Kidney (tissue), 14 donors: ENCODE results near the gene MYL4. TPM values are rescaled to one million over a fixed set of nuclear protein-coding genes. Genes with fewer than 3 reads are reported as not detected.
"Not testable (repeated sequence)": the region's sequence is repeated elsewhere in the genome, so short reads cannot be mapped to it uniquely, and the experiment has no call there.

Experiments used
- DNase-seq, 5 donors: peaks; one replicate each; pipeline ENCODE4 v3.0.0-alpha.2; 2013 to 2020
- FAIRE-seq: peaks from 2 replicates; lab custom pipeline; 2012; peaks lifted over from hg19 to GRCh38; lab: Jason Lieb, UNC
- H3K27ac ChIP-seq, 2 donors: one replicate each; pipeline ENCODE4 v1.7.0; 2013; ENCODE audit warnings: low read depth in 2 of 2, low read length in 2 of 2, inconsistent platforms in 1 of 2
- H3K27me3 ChIP-seq: one replicate; pipeline ENCODE4 v1.7.1; 2013; ENCODE audit warnings: low read length, inconsistent platforms; ENCODE audit not compliant: control insufficient read depth, insufficient read depth
- H3K36me3 ChIP-seq, 3 donors: one replicate each; pipeline versions ENCODE4 v1.7.0 to v1.7.1; 2013; ENCODE audit warnings: low read length in 3 of 3, control low read depth in 1 of 3, inconsistent platforms in 1 of 3; ENCODE audit not compliant: insufficient read depth in 3 of 3, control insufficient read depth in 2 of 3
- H3K4me1 ChIP-seq, 3 donors: one replicate each; pipeline versions ENCODE4 v1.7.0 to v1.7.1; 2013; ENCODE audit warnings: low read length in 3 of 3, inconsistent platforms in 1 of 3, low read depth in 1 of 3; ENCODE audit not compliant: control insufficient read depth in 2 of 3, insufficient read depth in 2 of 3
- H3K4me3 ChIP-seq, 3 donors: one replicate each; pipeline versions ENCODE4 v1.7.0 to v1.8.1; 2013; ENCODE audit warnings: low read length in 3 of 3, control low read depth in 1 of 3, inconsistent platforms in 1 of 3
- H3K9ac ChIP-seq, 3 donors: one replicate each; pipeline versions ENCODE4 v1.7.0 to v1.7.1; 2013; ENCODE audit warnings: low read length in 3 of 3, control low read depth in 1 of 3, inconsistent platforms in 1 of 3
- H3K9me3 ChIP-seq, 3 donors: one replicate each; pipeline versions ENCODE4 v1.7.0 to v1.7.1; 2013; ENCODE audit warnings: low read length in 3 of 3, control low read depth in 1 of 3, inconsistent platforms in 1 of 3; ENCODE audit not compliant: control insufficient read depth in 2 of 3, insufficient read depth in 1 of 3
- CTCF ChIP-seq: IDR thresholded peaks from 3 replicates; pipeline ENCODE4 v1.5.1; 2012; ENCODE audit warnings: mild to moderate bottlenecking, moderate library complexity, borderline replicate concordance; ENCODE audit not compliant: insufficient read depth; ENCODE audit errors: extremely low read depth
- intact Hi-C: fragments of 100-400 bp; cut with DNase I; formaldehyde crosslinking; loops from one replicate; pipeline ENCODE4 v1.11.1; 2022
- polyA plus RNA-seq: library from polyadenylated mRNA; stranded (reverse); fragments of 350-450 nt; fragmentation: Illumina TruSeq; extraction: RNeasy Lipid Tissue Mini Kit (QIAGEN cat#74804); gene quantifications from one replicate; pipeline ENCODE4 v1.2.3, GENCODE V29; 2014; ENCODE audit warnings: low read depth, low replicate concordance; ENCODE audit not compliant: insufficient read depth
- total RNA-seq: library from RNA; stranded (reverse); fragmentation: NEBNext Ultra II Directional; extraction: Animal tissue kit (Norgen Biotek cat#: 25700); gene quantifications from one replicate; pipeline ENCODE4 v1.2.1, GENCODE V29; 2021
- donor health status: control.
- donor health status: control.
- donor health status: control.
- donor health status: control.
- donor health status: control.
- donor health status: DM: yes; HTN: yes; CAD: no.
- donor health status: Normal renal cell carcinoma (clear cell type).

Gene MYL4
- total and polyA plus RNA-seq, 2 donors from 2014 or later, result 1.0 TPM; not detected in 1

- H3K27me3 ChIP-seq, result no peaks in the 10 kb centered on the region
- H3K4me1 ChIP-seq, result peaks cover 0 to 19% (median 11%) of the 10 kb centered on the region in 3 donors
- intact Hi-C loops, result no loop called here
- DNase-seq (no peak), FAIRE-seq (no peak)
- H3K4me3 ChIP-seq, result no peak overlapping the region
- no peaks in the 10 kb centered on the region for H3K9me3 ChIP-seq
- no peak for TF ChIP-seq CTCF
- no peak overlapping the region for H3K9ac ChIP-seq
- H3K36me3 ChIP-seq, result no peaks in the 10 kb centered on the region
- peak overlapping the region in 1 of 2 donors; percentile 26 for H3K27ac ChIP-seq
Observed at GRCh38 chr17:47265983-47266541, 56.9 kb downstream of the MYL4 start.

DNA sequence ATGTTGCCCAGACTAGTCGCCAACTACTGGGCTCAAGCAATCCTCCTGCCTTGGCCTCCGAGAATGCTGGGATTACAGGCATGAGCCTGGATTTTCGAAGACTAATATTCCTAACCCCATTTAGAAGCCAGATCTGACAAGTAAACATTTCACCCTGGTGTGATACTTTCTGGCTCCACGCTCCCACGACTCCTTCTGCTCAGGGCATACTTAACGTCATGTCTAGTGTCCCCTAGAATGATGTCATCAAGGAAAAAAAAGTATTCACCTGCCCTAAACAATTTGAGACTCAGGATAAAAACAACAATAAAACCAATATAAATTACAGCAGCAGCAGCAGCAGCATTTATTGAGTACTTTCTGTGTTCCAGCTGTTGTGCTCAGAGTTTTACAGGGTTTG is 57.6 kb downstream of the MYL4 start:
- H3K9me3 ChIP-seq, result no peaks in the 10 kb centered on the region
- FAIRE-seq (no peak), DNase-seq (no peak)
- no peak overlapping the region for H3K9ac ChIP-seq
- no peaks in the 10 kb centered on the region for H3K27me3 ChIP-seq
- H3K4me1 ChIP-seq, result peaks cover 0 to 19% (median 12%) of the 10 kb centered on the region in 3 donors
- H3K27ac ChIP-seq, result peak overlapping the region; percentile 1 to 4
- no peak for TF ChIP-seq CTCF
- intact Hi-C loops, result no loop called here
- no peak overlapping the region for H3K4me3 ChIP-seq
- H3K36me3 ChIP-seq, result no peaks in the 10 kb centered on the region

DNA sequence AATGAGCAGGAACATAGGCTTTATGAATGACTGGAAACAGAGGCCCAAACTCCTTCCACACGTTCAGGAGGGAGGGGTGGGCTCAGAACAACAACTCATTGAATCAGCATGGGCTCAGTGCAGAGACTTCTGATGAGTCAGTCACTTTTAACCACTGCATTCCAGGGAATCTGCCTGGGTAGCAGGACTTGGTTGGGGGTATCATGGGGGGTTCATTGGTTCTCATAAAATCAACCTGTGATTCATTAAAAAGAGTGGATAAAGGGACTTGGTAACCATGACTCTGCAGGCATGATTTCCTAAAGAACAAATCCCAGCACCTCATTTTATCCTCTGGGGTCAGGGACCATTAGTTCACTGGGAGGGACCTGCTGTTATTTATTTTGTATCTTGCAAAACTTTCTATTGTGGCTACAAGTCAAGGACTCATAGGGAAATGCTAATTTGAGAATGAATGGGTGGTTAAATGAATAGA is 58.2 kb downstream of the MYL4 start:
- Histone ChIP-seq H3K4me1 (peaks cover 0 to 19% (median 12%) of the 10 kb centered on the region in 3 donors), H3K9me3 (no peaks in the 10 kb centered on the region), H3K4me3 (no peak overlapping the region), H3K27me3 (no peaks in the 10 kb centered on the region), H3K36me3 (no peaks in the 10 kb centered on the region), H3K9ac (no peak overlapping the region), H3K27ac (peak overlapping the region; percentile 1 to 4)
- intact Hi-C loops, result no loop called here
- no peak for TF ChIP-seq CTCF
- FAIRE-seq (no peak), DNase-seq (no peak)

DNA sequence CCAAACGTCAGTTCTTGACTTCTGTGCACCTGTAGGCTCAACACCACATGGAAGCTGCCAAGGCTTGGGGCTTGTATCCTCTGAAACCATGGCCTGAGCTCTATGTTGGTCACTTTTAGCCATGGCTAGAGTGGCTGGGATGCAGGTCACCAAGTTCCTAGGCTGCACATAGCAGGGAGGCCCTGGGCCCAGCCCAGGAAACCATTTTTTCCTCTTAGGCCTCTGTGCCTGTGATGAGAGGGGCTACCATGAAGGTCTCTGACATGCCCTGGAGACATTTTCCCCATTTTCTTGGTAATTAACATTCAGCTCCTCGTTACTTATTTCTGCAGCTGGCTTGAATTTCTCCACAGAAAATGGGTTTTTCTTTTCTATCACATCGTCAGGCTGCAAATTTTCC is 59.8 kb downstream of the MYL4 start:
- H3K27me3 ChIP-seq, H3K4me3 ChIP-seq, H3K9ac ChIP-seq, intact Hi-C loops, H3K36me3 ChIP-seq, DNase-seq, H3K9me3 ChIP-seq, FAIRE-seq: not testable (repeated sequence)
- peaks cover 0 to 19% (median 12%) of the 10 kb centered on the region in 3 donors for H3K4me1 ChIP-seq
- H3K27ac ChIP-seq, result peak overlapping the region in 1 of 2 donors; percentile 73

DNA sequence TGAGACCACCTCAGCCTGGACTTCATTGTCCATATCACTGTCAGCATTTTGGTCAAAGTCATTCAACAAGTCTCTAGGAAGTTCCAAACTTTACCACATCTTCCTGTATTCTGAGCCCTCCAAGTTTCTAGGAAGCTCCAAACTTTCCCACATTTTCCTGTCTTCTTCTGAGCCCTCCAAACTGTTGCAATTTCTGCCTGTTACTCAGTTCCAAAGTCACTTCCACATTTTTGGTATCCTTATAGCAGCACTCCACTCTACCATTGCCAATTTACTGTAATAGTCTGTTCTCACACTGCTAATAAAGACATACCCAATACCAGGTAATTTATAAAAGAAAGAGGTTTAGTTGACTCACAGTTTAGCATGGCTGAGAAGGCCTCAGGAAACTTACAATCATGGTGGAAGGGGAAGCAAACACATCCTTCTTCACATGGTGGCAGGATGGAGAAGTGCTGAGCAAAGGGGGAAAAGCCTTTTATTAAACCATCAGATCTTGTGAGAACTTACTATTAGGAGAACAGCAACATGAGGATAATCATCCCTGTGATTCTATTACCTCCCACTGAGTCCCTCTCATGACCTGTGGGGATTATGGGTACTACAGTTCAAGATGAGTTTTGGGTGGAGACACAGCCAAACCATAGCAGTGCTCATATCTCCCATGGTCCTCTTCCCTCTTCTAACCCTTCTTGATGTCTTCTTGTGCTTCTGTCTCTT is 60.6 kb downstream of the MYL4 start:
- DNase-seq, H3K9ac ChIP-seq, H3K9me3 ChIP-seq, H3K36me3 ChIP-seq, FAIRE-seq, H3K27me3 ChIP-seq, intact Hi-C loops, H3K4me3 ChIP-seq: not testable (repeated sequence)
- H3K4me1 ChIP-seq, result peaks cover 0 to 24% (median 12%) of the 10 kb centered on the region in 3 donors
- H3K27ac ChIP-seq, result peak overlapping the region in 1 of 2 donors; percentile 32
